H1 (cell line): Measurements from ENCODE around the gene EMX2.

Experiments used
- TAF1 ChIP-seq: IDR thresholded peaks from 2 replicates; pipeline ENCODE4 v1.6.1; 2011; ENCODE audit warnings: mild to moderate bottlenecking, low read depth, low read length
- TF ChIP-seq, protein P1 (sequence below): fragments of 300-600 bp; sonication (generic); IDR thresholded peaks from 2 replicates; pipeline ENCODE4 v1.7.1; 2012; ENCODE audit warnings: low read length, moderate library complexity, mild to moderate bottlenecking, inconsistent platforms; ENCODE audit not compliant: insufficient replicate concordance
- TF ChIP-seq, protein P2 (sequence below), 3 experiments: IDR thresholded peaks; 1 replicate in 2 of 3; 2 replicates in 1 of 3; pipeline versions ENCODE4 v1.5.1 to v1.6.1; 2011; ENCODE audit warnings: low read length in 3 of 3, mild to moderate bottlenecking in 3 of 3, inconsistent platforms in 2 of 3, low read depth in 1 of 3, moderate library complexity in 1 of 3; ENCODE audit not compliant: insufficient read depth in 1 of 3; ENCODE audit errors: control extremely low read depth in 1 of 3

DNA sequence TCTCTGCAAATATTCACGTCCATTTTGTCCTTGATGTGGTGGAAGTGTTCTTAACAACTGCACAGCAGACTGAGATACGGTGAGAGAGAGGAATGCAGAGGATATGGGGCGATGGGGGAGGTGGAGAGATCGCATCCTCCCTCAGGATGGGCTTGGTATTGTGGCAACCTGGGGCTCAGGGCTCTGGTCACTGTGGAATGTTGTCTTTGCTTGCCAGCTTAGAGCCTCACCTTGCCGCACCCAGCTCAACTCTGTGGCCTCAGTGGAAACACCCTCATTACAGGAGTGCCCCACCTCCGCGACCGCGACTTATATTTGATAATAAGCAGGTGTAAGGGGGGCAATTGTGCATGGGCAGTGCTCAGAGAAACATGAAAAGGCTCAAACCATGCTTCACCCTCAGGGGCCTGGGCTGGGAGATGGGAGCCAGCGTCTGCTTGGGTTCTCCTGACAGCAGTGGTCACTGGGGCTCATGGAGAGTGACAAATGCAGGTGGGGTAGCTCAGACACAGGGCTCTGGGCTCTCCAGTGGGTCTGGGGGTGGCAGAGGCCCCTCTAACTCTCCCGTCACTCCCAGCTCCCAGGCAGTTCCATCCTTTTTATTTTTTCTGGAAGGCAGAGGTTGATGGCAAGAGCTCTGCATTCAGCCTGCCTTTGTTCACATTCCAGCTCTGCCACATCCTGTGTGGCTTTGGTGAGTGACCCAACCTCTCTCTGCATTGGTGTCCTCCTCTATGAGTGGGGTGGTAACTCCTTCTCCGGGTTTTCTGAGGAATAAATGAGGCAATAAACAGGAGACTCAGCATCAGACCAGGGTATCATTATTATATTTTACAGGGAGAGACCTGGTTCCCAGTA lies 43.1 kb upstream of the EMX2 start:
- TF ChIP-seq, protein P1, sequence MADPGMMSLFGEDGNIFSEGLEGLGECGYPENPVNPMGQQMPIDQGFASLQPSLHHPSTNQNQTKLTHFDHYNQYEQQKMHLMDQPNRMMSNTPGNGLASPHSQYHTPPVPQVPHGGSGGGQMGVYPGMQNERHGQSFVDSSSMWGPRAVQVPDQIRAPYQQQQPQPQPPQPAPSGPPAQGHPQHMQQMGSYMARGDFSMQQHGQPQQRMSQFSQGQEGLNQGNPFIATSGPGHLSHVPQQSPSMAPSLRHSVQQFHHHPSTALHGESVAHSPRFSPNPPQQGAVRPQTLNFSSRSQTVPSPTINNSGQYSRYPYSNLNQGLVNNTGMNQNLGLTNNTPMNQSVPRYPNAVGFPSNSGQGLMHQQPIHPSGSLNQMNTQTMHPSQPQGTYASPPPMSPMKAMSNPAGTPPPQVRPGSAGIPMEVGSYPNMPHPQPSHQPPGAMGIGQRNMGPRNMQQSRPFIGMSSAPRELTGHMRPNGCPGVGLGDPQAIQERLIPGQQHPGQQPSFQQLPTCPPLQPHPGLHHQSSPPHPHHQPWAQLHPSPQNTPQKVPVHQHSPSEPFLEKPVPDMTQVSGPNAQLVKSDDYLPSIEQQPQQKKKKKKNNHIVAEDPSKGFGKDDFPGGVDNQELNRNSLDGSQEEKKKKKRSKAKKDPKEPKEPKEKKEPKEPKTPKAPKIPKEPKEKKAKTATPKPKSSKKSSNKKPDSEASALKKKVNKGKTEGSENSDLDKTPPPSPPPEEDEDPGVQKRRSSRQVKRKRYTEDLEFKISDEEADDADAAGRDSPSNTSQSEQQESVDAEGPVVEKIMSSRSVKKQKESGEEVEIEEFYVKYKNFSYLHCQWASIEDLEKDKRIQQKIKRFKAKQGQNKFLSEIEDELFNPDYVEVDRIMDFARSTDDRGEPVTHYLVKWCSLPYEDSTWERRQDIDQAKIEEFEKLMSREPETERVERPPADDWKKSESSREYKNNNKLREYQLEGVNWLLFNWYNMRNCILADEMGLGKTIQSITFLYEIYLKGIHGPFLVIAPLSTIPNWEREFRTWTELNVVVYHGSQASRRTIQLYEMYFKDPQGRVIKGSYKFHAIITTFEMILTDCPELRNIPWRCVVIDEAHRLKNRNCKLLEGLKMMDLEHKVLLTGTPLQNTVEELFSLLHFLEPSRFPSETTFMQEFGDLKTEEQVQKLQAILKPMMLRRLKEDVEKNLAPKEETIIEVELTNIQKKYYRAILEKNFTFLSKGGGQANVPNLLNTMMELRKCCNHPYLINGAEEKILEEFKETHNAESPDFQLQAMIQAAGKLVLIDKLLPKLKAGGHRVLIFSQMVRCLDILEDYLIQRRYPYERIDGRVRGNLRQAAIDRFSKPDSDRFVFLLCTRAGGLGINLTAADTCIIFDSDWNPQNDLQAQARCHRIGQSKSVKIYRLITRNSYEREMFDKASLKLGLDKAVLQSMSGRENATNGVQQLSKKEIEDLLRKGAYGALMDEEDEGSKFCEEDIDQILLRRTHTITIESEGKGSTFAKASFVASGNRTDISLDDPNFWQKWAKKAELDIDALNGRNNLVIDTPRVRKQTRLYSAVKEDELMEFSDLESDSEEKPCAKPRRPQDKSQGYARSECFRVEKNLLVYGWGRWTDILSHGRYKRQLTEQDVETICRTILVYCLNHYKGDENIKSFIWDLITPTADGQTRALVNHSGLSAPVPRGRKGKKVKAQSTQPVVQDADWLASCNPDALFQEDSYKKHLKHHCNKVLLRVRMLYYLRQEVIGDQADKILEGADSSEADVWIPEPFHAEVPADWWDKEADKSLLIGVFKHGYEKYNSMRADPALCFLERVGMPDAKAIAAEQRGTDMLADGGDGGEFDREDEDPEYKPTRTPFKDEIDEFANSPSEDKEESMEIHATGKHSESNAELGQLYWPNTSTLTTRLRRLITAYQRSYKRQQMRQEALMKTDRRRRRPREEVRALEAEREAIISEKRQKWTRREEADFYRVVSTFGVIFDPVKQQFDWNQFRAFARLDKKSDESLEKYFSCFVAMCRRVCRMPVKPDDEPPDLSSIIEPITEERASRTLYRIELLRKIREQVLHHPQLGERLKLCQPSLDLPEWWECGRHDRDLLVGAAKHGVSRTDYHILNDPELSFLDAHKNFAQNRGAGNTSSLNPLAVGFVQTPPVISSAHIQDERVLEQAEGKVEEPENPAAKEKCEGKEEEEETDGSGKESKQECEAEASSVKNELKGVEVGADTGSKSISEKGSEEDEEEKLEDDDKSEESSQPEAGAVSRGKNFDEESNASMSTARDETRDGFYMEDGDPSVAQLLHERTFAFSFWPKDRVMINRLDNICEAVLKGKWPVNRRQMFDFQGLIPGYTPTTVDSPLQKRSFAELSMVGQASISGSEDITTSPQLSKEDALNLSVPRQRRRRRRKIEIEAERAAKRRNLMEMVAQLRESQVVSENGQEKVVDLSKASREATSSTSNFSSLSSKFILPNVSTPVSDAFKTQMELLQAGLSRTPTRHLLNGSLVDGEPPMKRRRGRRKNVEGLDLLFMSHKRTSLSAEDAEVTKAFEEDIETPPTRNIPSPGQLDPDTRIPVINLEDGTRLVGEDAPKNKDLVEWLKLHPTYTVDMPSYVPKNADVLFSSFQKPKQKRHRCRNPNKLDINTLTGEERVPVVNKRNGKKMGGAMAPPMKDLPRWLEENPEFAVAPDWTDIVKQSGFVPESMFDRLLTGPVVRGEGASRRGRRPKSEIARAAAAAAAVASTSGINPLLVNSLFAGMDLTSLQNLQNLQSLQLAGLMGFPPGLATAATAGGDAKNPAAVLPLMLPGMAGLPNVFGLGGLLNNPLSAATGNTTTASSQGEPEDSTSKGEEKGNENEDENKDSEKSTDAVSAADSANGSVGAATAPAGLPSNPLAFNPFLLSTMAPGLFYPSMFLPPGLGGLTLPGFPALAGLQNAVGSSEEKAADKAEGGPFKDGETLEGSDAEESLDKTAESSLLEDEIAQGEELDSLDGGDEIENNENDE, result no peak
- TF ChIP-seq, protein P2, sequence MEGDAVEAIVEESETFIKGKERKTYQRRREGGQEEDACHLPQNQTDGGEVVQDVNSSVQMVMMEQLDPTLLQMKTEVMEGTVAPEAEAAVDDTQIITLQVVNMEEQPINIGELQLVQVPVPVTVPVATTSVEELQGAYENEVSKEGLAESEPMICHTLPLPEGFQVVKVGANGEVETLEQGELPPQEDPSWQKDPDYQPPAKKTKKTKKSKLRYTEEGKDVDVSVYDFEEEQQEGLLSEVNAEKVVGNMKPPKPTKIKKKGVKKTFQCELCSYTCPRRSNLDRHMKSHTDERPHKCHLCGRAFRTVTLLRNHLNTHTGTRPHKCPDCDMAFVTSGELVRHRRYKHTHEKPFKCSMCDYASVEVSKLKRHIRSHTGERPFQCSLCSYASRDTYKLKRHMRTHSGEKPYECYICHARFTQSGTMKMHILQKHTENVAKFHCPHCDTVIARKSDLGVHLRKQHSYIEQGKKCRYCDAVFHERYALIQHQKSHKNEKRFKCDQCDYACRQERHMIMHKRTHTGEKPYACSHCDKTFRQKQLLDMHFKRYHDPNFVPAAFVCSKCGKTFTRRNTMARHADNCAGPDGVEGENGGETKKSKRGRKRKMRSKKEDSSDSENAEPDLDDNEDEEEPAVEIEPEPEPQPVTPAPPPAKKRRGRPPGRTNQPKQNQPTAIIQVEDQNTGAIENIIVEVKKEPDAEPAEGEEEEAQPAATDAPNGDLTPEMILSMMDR (IDR thresholded peaks at IDR 0.05; ENCODE audit: control extremely low read depth in 1 of 3, insufficient read depth in 1 of 3, low read depth in 1 of 3, low read length in 3 of 3), result no peak
- TF ChIP-seq TAF1, result no peak
